Subcutaneous adipose tissue (tissue), 4 donors: ENCODE results near the gene ARID5B. TPM values are rescaled to one million over a fixed set of nuclear protein-coding genes. Genes with fewer than 3 reads are reported as not detected.

Experiments used
- total RNA-seq, 4 donors: library from RNA; depleted of rRNA; stranded (reverse); fragments of >200 nt; gene quantifications; one replicate each; pipeline ENCODE4 v1.1.0, GENCODE V29; 2016
- TF ChIP-seq, protein P1 (sequence below): fragments of 450-650 bp; IDR thresholded peaks from one replicate; pipeline ENCODE4 v1.5.1; 2016; ENCODE audit warnings: low read depth, mild to moderate bottlenecking, control low read depth, antibody characterized with exemption, moderate library complexity

The ARID5B gene
- total RNA-seq, 4 donors from 2014 or later = 61.4 to 193 (median 86.2) TPM

DNA sequence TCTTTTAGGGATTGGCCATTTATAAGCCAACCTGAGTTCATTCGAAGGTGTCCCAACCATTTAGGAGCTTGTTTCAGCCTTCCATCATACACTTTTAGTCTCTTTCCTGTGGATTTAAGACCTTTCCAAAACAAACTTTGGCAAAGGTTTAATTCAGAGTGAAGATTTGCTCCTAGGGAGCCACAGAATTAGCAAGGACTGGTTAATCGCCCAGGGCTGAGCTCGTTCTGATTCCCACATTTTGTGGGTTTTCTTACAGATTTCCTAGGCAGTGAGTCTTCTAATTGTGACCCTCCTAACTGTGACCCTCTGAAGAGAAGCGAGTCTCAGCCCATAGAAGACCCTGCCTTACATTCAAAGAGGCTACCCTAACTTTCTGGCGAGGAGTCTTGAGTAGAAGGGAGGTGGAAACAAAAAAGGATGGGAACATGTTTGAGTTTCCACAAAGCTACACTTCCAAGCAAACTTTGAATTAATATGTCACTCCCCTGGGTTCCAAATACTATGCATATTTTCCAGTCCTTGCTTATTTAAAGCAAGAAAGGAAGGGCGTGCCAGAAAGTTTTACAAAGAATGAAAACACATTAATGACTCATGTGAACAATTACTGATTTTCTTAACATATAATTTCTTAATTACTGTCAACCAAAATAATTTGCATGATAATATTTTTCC is 118.3 kb downstream of the ARID5B start:
- TF ChIP-seq, protein P1, sequence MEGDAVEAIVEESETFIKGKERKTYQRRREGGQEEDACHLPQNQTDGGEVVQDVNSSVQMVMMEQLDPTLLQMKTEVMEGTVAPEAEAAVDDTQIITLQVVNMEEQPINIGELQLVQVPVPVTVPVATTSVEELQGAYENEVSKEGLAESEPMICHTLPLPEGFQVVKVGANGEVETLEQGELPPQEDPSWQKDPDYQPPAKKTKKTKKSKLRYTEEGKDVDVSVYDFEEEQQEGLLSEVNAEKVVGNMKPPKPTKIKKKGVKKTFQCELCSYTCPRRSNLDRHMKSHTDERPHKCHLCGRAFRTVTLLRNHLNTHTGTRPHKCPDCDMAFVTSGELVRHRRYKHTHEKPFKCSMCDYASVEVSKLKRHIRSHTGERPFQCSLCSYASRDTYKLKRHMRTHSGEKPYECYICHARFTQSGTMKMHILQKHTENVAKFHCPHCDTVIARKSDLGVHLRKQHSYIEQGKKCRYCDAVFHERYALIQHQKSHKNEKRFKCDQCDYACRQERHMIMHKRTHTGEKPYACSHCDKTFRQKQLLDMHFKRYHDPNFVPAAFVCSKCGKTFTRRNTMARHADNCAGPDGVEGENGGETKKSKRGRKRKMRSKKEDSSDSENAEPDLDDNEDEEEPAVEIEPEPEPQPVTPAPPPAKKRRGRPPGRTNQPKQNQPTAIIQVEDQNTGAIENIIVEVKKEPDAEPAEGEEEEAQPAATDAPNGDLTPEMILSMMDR = no peak

DNA sequence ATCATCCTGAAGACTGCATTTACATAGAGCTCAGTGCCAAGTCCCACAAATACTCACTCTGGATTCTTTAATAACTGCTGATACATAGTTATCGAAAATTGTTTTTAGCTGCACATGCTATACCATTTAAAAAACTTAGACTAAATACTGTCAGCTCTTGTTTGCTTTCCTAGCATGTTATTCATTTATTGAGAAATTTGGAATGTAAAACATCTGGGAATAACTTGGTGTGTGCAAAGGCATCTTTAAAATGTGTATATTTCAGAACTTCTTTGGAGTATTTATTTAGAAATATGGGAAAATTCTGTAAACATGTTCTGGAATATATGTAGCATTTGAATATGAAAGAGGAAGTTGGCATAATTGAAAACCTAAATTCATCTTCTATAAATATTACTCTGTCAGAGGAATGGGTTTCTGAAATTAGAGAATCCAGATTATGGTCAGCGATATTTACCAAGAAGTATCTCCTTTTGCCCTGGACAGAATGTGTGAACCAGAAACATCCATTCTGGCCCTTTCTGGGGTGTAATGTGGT is 119.7 kb downstream of the ARID5B start:
- TF ChIP-seq, protein P1 = no peak

DNA sequence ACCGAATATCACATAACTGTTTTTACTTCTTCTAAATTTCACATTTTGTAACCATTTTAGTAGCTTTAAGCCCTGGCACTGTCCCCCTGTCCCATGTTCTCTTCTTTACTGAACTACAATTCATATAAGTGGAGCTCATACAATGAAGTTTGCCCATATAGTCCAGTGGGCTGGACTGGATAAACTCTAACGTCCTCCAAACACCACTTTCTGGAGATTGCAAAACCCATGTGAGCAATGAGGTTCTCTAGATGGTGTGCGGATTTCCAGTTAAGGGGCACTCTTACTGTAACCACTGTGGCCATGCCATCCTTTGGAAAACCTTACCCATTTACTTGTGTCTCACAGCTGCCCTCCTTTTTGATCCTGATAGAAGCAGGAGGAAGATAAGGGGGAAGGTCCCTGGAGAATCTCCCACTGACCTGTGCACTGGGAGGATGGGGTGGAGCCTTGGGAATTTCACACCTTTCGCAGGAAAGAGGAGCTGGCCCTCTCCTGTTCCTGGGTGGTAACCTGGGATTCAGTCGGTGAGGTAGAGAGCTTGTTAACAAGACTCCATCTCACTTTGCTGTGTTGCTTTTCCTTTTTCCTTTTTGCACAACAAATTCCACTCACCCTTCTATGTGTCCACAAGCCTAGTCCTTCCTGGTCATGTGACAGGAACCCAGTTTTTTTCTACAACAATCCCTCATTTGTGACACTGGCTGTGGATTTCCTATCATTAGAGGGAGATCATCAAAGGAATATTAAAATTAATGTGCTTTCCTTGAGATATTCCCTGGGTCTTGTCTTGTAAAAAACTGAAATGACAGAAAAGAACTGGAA is 120.7 kb downstream of the ARID5B start:
- TF ChIP-seq, protein P1 = no peak

DNA sequence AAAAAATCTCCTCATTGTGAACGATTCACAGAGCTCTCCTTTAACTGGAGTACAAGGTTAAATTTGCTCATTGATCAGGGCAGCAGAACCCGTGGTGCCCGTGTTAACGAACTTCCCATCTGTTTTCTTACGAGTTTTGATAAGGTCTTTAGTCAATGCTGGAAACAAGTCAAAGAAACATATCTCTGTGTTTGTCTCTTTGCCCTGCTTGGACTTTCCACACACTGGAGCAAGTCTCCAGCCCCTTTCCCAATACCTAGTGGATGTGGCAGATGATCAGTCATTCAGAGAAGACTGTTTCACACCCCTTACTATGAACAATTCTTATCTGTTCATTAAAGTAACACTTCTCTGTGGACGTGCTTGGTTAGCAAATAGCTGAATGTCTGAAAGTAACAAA is 121.3 kb downstream of the ARID5B start:
- TF ChIP-seq, protein P1 = no peak

DNA sequence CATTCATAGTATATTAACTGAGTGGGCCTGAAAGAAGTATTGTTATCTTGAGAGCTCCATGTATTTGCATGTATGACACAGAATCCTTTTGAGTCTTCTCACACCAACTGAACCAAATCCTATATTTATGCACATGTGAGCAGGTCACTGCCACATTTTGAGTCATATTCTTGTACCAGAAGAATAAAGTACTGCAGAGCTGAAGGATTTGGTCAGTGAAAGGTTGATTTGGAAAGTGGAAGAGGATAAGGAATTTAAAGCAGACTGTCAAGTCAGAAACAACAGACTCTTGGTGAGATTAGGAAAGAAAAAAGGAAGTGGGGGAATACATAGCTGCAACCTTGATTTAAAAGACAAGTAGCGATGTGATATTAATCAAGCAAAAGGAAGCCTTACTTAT is 121.8 kb downstream of the ARID5B start:
- TF ChIP-seq, protein P1 = no peak

DNA sequence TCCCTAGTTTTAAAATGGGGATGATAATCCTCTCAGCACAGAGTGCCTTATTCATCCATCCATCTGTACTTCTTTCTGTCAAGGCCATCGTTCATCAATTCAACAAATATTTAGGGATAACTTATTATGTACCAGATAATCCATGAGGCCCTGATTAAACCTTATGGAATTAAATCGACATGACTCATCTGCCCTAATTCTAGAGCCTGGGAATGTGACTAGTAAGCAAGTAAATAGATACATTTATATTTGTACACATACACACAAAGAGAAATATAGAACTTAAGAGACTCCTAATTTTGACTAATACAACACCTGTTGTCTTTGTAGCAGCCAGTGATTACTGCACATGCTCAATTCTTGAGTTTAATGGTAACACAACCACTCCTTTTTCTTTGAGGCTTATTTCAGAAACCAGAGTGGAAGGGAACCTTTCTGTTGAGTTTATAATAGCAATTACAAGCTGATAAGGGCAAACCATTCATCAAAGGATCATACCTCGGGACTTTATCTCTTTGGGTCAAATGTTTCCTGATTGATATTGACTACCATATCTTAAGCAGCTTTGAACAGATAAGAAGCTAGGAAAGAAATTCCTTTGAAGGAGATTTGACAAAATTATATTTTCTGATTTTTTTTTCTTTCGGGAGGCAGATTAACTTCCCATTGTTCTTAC is 122.7 kb downstream of the ARID5B start:
- TF ChIP-seq, protein P1 = no peak
